ENCODE results near the gene SBNO2.

SBNO2 gene, protein sequence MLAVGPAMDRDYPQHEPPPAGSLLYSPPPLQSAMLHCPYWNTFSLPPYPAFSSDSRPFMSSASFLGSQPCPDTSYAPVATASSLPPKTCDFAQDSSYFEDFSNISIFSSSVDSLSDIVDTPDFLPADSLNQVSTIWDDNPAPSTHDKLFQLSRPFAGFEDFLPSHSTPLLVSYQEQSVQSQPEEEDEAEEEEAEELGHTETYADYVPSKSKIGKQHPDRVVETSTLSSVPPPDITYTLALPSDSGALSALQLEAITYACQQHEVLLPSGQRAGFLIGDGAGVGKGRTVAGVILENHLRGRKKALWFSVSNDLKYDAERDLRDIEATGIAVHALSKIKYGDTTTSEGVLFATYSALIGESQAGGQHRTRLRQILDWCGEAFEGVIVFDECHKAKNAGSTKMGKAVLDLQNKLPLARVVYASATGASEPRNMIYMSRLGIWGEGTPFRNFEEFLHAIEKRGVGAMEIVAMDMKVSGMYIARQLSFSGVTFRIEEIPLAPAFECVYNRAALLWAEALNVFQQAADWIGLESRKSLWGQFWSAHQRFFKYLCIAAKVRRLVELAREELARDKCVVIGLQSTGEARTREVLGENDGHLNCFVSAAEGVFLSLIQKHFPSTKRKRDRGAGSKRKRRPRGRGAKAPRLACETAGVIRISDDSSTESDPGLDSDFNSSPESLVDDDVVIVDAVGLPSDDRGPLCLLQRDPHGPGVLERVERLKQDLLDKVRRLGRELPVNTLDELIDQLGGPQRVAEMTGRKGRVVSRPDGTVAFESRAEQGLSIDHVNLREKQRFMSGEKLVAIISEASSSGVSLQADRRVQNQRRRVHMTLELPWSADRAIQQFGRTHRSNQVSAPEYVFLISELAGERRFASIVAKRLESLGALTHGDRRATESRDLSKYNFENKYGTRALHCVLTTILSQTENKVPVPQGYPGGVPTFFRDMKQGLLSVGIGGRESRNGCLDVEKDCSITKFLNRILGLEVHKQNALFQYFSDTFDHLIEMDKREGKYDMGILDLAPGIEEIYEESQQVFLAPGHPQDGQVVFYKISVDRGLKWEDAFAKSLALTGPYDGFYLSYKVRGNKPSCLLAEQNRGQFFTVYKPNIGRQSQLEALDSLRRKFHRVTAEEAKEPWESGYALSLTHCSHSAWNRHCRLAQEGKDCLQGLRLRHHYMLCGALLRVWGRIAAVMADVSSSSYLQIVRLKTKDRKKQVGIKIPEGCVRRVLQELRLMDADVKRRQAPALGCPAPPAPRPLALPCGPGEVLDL (N-terminal part only)

GRCh38 chr19:1173845-1174809 is at the start of gene SBNO2:
Gene SBNO2 (minus strand): TSS chr19:1174268. CDS start chr19:1154276, 19,992 bp downstream.
- peak; percentile 90 to 96 (median 93) for DNase-seq

- DNase-seq, result peak in 1 of 3 experiments; percentile 7
These were observed 49.2 kb upstream of the SBNO2 start for GRCh38 chr19:1223018-1223855.

DNA sequence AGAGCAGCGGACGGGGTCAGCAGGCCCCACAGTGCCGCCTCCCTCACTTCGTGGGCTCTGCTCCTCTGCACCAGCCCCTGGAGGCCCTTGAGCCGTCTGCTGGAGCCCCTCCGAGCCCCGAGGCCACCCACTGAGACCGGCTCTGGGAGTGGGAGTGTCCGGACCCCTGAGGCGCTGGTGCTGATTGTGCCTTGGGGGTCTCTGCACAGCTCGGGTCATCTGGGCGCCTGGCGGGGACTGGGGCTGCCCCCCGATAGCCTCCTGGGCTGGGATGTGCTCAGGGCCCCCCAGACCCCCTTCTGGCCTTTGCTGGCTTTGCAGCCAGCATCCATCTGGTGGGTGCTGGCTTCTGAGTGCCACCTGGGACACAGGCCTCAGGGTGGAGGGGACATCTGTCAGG is 48.3 kb upstream of the SBNO2 start:
- no peak for DNase-seq

- DNase-seq, result no peak
These were observed 47.8 kb upstream of the SBNO2 start for GRCh38 chr19:1221904-1222255.

GRCh38 chr19:1220976-1221903 is 47.2 kb upstream of the SBNO2 start:
- DNase-seq, result peak in 1 of 3 experiments; percentile 25

DNA sequence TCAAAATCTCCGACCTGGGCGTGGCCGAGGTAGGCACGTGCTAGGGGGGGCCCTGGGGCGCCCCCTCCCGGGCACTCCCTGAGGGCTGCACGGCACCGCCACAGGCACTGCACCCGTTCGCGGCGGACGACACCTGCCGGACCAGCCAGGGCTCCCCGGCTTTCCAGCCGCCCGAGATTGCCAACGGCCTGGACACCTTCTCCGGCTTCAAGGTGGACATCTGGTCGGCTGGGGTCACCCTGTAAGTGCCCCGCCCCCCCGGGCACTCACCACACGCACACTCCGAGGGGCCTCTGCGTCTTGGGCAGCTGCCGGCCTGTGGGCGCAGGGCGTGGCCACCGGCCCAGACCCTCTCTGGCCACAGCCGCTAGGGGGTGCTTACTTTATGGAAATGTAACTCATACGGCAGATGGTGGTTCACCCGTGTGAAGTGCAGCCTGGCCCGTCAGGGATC is 46.4 kb upstream of the SBNO2 start:
- no peak for DNase-seq

DNA sequence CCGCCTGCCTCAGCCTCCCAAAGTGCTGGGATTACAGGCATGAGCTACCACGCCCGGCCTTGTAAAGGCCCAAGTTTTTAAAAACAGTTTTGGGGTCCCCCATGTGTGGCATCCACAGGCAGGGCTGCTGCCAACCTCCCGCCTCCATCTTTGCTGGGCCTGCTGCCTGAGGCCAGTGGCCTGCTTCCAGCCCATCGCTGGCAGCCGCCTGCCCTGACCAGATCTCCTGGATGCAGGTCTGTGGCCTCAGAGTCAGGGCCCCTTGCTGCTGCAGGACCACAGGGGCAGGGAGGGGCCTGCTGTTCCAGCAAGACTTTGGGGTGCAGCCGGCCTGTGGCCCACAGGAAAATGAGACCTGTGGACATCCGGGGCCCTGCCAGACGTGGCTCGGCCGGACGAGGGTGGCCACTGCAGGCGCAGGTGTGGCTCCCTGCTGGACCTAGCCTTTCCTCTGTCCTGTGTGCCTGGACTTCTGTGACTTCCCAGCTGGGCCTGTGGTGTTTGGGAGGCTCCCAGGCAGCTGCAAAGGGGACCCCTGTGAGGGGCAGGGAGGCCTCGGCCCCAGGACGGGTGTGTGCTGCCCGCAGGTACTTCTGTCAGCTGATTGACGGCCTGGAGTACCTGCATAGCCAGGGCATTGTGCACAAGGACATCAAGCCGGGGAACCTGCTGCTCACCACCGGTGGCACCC is 45.9 kb upstream of the SBNO2 start:
- DNase-seq, result no peak

GRCh38 chr19:1218751-1219567 is 44.9 kb upstream of the SBNO2 start:
- DNase-seq, result no peak

GRCh38 chr19:1217366-1217765 is 43.3 kb upstream of the SBNO2 start:
- DNase-seq, result no peak

- DNase-seq, result no peak
These were observed 42.7 kb upstream of the SBNO2 start for GRCh38 chr19:1216756-1217155.

DNA sequence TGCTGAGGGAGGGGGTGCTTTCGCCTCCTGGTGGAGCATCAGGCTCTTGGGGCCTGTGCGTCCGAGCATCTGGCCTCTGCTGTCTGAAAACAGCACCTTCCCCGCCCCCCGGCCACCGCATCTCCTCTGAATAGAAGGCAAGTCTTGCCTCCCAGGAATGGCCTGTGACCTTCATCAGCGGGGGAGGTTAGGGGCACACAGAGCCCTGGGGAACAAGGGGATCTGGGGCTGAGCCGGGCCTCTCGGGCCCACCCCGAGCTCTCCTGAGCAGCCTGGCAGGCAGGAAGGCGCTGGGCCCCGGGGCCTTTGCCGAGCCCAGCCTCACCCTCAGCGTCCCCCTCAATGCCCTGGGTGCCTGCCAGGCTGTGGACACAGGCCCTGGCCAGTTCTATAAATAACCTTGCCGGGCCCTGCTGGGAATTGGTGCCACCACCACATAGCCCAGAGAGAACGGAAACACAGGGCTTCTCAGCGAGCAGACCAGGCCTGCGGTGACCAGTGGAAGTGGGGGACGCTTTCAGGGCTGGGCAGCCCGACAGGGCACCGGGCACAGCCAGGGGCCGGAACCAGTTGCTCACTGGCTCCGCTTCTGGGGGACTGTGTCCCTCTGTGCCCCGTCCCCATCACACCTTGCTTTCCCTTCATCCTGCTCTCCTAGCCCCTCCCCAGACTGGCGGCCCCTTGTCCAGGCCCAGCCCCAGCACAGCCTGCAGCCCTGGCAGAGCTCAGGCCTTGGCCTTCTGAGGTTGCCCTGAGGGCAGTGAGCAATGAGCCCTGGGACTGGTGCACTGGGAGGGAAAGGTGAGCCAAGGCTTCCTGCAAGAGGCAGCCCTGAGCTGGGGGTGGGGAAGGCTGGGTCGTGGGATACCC is 41.0 kb upstream of the SBNO2 start:
- no peak for DNase-seq

DNA sequence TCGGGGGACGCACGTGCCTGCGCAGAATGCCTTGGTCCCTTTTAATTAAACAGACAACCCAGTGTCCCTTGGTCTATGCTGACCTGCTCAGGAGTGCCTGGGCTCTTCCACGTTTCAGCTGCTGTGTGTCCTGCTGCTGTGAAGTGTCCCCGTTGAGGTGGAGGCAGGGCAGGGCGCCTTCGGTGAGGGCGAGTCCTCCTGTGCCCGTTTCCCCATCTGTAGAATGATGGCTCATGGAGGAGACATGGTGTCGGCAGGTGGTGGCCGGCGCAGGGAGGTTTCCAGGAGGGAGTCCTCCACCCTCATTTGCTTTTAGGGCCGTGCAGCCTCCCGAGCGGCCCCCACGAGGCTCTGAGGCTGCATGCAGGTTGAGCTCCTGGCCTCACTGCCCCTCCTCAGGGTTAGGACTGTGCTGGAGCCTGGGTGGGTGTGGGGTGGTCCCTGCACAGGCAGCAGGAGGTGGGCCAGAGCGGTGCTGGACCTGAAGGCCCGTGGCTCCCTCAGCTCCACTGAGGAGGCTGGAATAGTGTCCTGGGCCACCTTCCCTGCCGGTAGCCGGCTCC is 40.3 kb upstream of the SBNO2 start:
- DNase-seq, result no peak

DNA sequence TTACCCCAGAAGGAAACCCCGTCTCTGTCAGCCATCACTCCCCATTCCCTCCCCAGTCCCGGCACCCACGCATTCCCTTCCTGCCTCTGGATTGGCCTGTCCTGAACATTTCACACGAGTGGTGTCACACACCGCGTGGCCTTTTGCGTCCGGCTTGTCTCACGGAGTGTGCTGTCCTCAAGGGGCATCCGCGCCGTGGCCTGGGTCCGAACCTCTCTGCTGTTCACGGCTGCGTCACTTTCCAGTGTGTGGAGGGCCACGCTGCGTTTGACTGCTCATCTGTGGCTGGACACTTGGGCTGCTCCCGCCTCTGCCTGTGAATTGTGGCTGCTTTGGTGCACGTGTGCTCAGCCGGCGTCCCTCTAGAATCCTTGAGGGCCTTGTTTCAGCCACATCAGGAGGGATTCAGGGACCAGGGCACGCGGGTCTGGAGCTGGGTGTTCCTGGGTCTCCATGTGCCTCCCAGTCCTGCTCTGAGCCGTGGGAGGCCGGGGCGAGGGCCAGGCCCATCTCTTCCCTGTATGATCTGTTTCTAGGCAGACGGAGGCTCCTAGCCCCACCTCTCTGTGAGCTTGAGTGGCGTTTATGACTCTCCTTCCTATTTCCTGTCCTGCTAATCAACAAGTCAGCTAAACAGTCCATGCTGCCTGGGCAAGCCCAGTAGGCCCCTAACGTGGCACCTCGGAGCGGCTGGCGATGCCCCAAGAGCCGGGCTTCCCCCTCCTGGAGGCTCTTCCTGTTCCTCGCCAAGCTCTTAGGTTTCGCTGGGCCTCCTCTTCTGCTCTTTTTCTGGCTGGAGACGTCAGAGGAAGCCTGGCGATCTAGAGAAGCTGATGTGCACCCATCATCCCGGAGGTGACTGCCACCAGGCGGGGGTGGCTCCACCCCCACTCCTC is 39.6 kb upstream of the SBNO2 start:
- DNase-seq, result peak in 1 of 3 experiments; percentile 7

GRCh38 chr19:1211494-1212234 is 37.6 kb upstream of the SBNO2 start:
- DNase-seq, result no peak

- no peak for DNase-seq
These were observed 36.1 kb upstream of the SBNO2 start for GRCh38 chr19:1210227-1210538.
